HS-27A (cell line): Measurements from ENCODE around the gene ZYG11A.

Source experiments
- DNase-seq: peaks from one replicate; pipeline ENCODE4 v3.0.0-alpha.2; 2012; ENCODE audit warnings: low read depth, missing footprints

ZYG11A gene

DNA sequence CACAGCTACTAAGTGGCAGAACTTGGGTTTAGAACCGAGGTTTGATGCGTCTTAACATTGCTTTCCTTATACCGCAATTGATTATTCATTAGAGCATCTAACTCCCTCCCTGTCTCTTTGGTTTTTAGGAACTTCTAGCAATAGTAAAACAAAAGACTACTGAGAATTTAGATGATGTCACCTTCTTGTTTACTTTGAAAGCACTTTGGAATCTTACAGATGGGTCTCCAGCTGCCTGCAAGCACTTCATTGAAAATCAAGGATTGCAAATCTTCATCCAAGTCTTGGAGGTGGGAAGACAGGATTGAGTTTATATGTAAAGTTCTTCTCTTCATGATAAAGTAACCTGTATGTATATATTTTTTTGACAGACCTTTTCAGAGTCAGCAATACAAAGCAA lies 35.0 kb downstream of the ZYG11A start:
- no peak for DNase-seq

DNA sequence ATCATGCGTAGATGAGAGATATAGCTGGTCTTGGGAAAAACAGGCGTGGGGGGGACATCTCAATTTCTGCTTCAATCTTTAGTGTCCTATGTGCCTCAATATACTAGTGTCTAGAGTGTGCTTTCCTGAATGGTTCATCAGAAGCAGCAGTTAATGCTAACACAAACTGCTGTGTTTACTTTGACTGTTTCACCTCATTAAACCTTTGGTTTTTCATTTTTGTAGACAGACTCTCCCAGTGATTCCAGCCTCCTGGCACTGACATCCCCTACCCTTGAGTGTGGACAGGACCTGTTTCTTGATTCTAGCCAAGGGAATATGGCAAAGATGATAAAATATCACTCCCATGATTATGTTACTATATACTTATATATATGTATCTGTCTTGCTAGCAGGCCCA lies 37.6 kb downstream of the ZYG11A start:
- no peak for DNase-seq

DNA sequence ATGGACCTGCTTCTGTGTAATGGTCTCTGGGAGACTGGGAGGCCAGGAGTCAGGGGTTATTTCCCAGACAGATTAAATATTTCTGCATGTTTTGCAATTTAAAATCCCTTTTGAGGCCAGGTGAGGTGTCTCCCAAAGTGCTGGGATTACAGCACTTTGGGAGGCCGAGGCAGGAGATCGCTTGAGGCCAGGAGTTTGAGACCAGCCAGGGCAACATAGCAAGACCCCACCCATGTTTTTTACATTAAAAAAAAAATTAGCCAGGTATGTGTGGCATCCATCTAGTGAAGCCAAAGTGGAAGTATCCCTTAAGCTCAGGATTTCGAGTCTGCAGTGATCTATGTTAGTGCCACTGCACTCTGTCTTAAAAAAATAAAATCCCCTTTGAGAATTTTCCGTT lies 44.9 kb downstream of the ZYG11A start:
- DNase-seq, result no peak

DNA sequence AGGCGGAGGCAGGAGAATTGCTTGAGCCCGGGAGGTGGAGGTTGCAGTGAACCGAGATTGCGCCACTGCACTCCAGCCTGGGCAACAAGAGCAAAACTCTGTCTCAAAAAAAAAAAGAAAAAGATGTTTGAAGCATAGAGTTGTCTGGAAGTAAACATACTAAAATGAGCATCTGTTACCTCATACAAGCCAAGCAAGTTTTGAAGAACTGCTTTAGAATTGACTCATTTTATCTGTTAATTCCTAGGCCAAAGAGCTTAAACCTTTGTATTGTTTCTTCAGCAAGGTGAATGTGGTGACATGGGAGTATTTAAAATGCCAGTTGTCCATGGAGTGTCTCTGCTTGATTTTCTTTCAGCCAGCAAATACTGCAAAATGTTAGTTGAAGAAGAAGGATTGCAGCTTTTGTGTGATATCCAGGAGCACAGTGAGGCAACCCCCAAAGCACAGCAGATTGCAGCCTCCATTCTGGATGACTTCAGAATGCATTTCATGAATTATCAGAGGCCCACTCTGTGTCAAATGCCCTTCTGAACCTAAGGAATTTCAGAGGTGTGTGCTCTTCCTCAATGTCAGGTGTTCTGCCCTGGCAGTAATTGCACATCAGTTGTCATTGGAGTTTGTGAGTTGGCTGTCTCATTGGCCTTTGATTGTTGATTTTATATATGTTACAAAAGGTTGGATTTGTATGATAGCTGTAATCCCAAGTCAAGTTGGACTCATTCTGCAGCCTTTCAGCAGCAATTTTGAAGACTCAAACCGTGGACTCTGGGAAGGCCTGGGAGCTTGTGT lies 50.1 kb downstream of the ZYG11A start:
- no peak for DNase-seq

DNA sequence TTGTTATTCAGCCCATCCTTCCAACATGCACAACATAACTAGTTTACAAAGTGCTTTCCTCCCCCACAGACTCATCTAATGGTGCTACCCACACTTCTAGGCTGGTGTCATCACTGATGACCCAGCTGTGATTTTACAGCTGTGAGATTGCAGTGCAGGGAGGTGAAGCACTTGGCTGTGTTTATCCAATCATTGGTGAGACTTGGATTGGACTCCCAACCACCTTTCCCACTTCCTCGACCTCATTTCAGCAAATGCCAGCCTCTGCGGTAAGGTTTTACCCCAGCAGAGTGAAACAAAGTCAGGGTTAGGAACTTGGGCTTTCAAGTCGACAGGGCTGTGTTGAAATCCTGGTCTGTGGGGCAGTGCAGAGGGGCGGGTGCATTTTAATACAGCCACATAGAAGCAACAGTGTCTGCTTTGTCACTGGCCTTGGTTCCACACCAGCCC lies 56.9 kb downstream of the ZYG11A start:
- no peak for DNase-seq

DNA sequence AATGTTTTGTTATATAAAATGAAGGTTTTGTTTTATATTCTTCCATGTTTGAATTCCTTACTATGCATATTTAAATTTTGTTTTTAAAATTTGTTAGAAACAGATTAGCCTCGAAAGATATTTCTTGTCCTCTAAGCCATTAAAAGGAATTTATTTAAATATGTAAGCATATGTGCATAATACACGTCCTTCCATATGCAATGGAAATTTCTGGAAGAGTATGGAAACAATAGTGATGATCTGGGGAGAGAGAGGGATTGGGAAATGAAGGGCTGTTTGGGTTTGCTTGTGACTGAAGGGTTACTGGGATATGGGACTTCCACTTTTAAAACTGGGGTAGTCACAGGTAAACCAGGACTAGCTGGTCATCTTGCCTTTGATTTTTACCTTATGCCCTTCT lies 57.8 kb downstream of the ZYG11A start:
- DNase-seq, result no peak

DNA sequence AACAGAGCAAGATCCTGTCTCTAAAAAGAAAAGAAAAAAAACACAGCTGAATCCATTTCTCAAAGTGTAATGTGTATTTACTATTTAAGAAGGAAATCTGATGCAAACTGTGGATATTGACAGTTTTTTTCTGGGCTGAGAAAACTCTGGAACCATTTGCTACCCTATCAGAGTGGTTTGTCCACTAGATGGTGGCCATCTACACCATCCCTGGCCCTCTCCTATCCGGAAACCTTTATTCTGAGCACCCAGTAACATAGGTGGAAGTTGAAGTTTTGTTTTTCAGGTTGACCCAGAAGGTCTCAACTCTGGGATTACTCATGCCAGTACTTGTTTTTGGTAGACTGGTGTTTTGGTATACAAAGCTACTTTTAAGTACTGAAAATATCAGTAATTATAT lies 58.8 kb downstream of the ZYG11A start:
- DNase-seq, result no peak

DNA sequence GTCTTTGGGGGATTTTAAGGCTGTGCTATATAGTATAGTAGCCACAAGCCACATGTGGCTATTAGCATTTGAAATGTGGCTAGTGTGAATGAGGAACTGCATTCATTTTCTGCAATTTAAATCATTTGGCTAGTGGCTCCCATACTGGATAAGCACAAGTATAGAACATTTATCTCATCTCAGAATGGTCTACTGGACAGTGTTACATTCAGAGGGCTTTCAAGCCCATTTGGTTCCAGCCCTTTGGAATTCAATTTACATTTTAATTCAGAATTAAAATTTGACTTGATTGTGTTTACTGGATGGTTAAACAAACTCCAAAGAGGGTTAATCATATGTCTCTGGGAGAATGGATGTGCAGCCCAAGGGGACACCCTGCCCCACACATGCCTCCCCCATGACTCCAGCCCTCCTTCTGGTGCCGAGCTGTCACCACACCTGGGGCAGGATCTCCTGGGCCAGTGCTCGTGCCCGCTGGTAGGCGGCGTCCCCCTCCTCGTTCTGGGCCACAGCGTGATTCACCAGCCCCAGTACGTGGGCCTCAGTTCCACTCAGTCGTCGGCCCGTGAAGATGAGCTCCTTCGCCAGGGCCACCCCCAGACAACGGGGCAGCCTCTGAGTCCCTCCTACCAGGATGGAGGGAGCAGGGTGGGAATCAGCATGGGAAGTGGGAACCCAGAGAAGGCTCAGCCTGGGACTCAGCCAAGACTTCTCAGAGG lies 61.8 kb downstream of the ZYG11A start:
- no peak for DNase-seq

DNA sequence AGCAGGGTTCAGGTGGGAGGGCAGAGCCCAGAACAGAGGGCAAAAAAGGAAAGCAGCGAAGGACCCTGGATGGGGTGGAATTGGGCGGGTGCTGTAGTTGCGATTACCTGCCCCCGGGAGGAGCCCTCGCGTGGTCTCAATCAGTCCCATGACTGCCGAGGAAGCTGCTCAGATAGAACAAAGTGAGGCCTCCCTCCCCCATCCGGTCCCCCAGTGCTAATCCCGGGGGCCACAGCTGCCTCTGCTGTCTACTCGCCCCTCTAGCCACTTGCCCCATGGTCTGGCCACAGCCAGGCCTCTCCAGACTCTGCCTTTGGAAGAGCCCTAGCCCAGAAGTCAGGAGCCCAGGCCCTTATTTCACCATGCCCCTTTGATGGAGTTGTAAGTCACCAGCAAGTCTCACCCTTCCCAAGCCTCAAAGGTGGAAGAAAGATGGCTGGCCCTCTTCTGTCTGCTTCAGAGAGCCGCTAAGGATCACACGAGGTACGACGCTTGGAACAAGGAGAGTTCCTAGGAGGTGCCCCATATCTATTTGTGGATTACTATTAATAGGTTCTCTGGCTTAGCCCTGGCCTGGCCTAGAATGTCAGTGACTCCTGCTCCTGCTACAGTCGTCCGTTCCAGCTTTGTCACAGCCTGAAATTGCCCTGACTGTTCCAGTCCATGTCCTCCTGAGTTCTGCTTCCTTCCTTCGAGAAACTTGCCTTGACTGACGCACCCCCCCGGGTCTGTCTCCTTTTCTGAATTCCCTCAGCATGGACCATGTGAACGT lies 62.6 kb downstream of the ZYG11A start:
- peak; percentile 9 for DNase-seq

DNA sequence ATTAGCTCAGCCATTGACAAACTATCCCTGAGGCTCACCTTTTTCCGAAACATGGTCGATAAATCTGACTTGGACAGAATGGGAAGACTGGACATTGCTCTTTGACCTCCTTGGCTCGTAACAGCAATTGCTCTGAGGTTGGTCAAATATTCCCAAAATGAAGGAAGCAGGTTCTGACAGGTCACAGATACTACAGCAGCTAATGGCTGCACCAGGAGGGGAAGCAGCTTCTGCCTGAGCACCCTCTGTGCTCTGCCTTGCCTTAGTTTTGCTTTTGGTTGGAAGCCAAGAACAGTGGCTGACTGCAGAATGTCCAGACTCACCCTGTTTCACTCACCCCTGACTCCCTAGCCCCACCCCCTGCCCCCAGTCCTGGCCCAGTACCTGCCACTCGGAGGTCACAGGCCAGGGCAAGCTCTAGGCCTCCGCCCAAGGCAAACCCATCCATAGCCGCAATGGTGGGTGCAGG lies 63.6 kb downstream of the ZYG11A start:
- DNase-seq, result no peak

DNA sequence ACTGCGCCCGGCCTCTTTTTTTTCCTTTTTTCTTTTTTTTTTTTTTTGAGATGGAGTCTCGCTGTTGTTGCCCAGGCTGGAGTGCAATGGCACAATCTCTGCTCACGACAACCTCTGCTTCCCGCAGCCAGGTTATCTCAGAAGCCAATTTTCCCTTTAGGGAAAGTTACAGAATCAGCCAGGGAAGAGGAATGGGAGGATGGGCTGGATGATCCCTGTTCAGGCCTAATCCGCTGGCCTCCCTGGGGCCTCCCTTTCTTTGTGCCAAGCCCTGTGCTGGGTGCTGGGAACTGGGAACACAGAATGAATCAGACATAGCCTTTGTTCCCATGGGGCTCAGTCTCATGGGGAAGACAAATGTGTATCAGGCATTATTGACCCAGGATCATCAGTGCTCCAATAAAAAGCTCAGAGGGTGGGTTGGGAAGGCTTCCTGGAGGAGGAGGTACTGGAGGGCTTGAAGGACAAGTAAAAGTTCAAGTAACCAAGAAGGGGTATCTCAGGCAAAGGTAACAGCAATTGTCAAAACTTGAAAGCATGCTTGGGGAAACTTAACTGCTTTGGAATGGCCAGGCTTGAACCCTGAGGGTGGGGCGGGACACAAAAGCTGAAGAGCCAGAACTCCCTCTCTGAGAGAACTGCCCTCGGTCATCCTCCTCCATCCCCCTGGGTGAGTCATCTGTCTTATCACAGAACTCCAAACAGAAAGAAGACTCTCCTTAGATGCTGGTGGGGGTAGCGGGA lies 64.7 kb downstream of the ZYG11A start:
- no peak for DNase-seq

DNA sequence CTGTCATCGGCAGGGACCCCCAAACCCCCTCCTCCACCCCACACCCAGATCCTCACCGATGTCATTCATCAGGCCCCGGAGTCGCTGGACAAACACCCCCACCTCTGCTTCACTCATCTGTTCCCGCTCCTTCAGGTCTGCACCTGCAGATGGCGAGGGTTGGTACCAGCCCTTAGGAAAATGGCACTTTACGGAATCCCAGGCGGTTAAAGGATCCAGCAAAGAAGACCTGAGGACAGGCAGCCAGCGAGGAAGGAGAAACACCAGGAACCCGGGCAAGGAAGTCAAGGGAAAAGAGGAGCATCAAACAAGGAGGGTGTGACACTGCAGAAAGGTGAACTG lies 65.2 kb downstream of the ZYG11A start:
- no peak for DNase-seq

DNA sequence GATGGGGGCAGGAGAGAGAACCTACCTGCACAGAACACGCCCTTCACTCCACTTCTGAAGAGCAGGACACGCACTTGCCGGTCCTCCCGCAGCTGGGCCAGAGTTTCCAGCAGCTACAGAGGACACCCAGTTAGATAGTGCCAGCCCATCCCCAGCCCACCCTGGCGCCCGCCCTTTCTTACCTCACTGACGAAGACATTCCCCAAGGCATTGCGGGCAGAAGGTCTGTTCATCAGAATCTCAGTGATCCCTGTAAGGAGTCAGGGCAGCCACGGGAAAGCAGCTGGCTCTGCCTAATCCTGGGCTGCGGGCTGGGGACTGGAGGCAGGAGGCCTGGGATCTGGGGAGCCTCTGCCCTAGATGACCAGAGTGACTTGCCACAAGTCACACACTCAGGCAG lies 69.0 kb downstream of the ZYG11A start:
- DNase-seq, result no peak

DNA sequence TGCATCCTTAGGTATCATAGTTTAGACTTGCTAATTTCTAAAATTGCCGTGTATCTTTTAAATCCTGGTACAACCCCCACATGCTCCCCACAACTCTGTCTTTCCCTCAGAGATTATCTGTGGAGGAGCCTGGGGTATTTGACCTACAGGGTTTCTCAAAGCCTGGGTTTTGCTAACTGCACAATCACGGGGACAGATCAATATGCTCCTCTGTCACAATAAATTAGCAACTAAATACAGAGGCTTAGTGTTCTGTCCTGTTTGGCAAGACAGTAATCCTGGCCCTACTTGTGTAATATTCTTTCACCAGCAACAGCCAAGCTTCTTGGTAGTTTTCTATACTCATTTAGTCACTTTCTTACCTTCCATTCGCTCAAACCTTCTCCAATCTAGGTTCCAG lies 70.5 kb downstream of the ZYG11A start:
- no peak for DNase-seq

DNA sequence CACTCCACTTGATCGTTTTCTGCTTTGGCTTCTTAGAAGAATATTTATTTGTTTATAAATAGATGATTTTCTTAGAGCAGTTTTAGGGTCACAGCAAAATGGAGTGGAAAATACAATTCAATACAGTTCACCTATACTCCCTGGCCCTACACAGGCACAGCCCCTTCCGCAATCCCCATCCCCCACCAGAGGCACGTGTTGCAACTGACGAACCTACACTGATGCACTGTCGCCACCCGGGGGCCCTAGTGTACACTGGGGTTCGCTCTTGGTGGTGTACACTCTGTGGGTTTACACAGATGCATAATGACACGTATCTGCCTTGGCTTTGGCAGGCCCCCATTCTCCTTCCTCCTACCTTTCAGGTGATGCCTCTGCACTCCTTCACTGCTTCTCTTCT lies 71.0 kb downstream of the ZYG11A start:
- DNase-seq, result no peak

DNA sequence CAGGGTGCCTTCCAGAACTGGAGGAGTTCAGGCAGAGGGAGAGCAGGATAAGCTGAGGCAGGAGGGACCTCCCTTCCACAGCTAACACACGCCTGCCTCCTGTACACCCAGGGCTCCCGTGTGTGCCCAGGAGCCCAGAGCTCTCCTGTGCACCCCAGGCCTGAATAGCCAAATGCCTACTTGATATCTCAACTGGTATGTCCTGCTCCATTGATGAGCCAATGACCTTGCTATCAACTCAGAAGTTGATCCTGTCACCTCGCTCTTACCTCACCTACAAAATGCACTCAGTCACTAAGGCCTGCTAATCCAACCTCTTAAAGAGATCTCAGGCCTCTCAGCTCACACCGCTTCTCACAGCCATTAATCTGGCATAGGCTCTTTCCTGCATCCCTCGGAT lies 71.9 kb downstream of the ZYG11A start:
- no peak for DNase-seq

DNA sequence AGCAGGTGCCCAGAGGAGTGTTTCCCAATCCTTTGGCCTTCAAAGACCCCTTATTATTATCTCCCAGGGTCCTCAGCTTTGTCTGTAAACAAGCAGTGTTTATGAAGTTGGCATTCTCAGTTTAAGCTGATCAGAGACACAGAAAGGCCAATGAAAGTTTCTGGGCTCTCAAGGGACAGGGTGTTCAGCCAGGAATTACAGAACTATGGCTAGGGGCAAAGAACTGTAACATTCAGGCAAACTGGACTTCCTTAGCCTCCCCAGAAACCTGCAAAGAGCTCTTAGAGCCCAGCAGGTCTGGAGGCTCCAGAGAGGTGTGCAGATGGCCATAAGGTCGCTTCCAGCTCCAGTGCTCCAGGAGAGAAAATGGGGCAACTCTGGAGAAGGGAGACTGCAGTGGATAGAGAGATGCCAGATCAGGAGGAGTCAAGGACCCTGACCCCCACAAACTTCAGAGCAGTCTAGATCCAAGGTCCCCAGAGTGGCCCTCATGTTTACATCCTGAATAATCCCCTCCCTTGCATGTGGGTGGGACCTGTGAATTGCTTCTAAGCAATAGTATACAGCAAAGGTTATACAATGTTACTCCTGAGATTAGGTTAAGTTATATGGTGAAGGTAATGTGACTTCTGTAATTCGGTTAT lies 72.8 kb downstream of the ZYG11A start:
- DNase-seq, result no peak

DNA sequence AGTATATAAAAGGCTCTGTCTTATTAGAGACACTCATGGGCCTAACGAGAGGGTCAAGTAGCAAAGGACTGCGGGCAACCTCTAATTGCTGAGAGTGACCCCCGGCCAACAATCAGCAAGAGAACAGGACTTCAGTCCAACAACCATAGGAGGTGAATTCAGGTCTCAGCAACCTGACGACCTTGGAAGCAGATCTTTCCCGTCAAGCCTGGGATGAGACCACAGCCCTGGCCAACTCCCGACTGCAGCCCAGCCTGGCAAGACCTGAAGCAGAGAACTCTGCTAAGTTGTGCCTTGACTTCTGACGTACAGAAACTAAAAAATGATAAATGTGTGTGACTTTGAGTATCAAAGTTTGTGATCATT lies 73.3 kb downstream of the ZYG11A start:
- DNase-seq, result no peak

DNA sequence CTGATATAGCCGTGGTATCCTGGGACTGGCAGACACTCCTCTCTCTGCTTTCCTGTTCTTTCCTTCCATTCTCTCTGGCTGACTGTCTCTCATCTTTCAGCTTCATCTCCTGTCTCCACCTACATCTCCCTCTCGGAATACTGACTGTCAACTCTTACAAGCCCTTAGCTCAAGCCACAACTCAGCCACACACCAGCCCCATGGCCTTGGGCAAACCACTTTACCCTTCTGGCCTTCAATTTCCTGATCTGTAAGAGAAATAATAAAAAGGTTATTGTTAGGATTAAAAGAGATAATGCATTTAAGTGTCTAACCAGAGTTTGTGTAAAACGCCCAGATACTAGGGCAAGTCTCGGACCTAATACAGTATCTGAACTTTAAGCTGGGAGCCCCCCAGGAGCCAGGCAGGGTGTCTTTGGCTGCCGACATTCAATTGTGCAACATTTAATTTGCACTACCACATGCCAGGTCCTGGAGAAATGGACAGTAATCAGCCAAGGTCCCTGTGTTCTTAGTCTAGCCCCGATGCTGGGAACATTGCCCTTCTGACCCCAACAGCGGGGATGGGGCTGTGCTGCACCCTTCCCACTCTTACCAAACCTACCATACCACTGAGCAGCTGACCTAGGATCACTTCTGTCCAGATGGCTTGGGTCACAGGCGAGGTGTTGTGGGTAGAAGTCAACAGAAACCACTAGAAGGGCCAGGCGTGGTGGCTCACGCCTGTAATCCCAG lies 73.8 kb downstream of the ZYG11A start:
- no peak for DNase-seq

DNA sequence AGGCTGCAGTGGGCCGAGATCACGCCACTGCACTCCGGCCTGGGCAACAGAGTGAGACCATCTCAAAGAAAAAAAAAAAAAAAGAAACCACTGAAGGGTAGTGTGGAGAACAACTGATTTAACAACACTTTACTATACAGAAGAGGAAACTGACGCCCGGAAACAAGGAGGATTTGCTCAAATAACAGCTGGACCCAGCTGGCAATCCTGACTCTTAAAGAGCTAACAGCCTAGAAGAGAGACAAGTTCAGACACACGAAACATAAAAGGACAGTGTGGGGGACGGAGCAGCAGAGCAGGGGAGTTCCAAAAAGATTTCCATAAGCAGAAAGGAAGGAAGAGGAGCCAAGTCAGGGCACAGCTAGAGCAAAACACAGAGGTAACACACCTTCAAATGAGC lies 74.6 kb downstream of the ZYG11A start:
- no peak for DNase-seq

DNA sequence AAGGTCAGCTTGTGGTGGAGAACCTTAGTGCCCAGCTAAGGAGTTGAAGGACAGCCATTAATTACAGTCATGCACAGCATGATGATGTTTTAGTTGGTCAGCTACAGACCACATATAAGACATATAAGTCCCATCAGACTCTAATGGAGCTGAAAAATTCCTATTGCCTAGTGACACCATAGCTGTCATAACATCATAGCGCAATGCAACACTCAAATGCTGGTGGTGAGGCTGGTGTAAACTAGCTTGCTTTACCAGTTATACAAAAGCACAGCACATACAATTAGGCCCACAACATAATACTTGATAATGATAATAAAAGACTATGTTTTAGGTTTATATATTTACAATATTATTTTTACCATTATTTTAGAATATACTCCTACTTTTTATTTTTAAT lies 75.0 kb downstream of the ZYG11A start:
- DNase-seq, result no peak
